Measurements from ENCODE around the gene GNA12. TPM values are rescaled to one million over a fixed set of nuclear protein-coding genes. Genes with fewer than 3 reads are reported as not detected.

GNA12 gene, protein sequence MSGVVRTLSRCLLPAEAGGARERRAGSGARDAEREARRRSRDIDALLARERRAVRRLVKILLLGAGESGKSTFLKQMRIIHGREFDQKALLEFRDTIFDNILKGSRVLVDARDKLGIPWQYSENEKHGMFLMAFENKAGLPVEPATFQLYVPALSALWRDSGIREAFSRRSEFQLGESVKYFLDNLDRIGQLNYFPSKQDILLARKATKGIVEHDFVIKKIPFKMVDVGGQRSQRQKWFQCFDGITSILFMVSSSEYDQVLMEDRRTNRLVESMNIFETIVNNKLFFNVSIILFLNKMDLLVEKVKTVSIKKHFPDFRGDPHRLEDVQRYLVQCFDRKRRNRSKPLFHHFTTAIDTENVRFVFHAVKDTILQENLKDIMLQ
- 35.5 and 41.2 TPM in 2 replicates for total RNA-seq (2021)
- percentile 76 among the genes with signal in this experiment for Bru-seq, nascent RNA
- BruChase-seq, experiment 1, labeled RNA remaining after a 2-hour chase, result percentile 73 among the genes with signal in this experiment
- BruChase-seq, experiment 2, labeled RNA remaining after a 6-hour chase, result percentile 78 among the genes with signal in this experiment
- long read RNA-seq, full-length matches to known transcripts, result 141 of 182 reads
- long read RNA-seq, partial matches to known transcripts, result 1 of 182 reads
- long read RNA-seq, other reads (novel, unspliced or antisense), result 40 of 182 reads

GRCh38 chr7:2844153-2845033, at the start of gene GNA12:
TSS of gene GNA12 (minus strand) at chr7:2844308. CDS start at chr7:2844161, 147 bp downstream.
- Histone ChIP-seq H3K27me3 (replicated peaks; ENCODE audit: insufficient read depth, low read depth, low read length, poor library complexity) (no peaks in the 10 kb centered on the region), H3K36me3 (ENCODE audit: insufficient read depth, low read length, poor library complexity, severe bottlenecking) (no peaks in the 10 kb centered on the region), H3K27ac (ENCODE audit: low read depth, low read length, poor library complexity, severe bottlenecking) (peak within 1 kb of the TSS; percentile 14), H3K4me3 (ENCODE audit: low read depth, low read length, poor library complexity, severe bottlenecking) (peak within 1 kb of the TSS; percentile 56), H3K4me1 (ENCODE audit: insufficient read depth, low read length, poor library complexity, severe bottlenecking) (no peaks in the 10 kb centered on the region), H3K9me3 (ENCODE audit: low read depth, low read length, poor library complexity, severe bottlenecking) (no peaks in the 10 kb centered on the region)
- ChIA-PET CTCF (interaction anchor here (0.6 kb wide), 1 partner anchor 289 kb away, joined by 11 read pairs; no protein-coding TSS in a partner anchor), POLR2A (ENCODE audit: low non-redundant PET) (no interaction called here)
- peak; percentile 99 for DNase-seq (ENCODE audit: low spot score)
- intact Hi-C loops (cut with micrococcal nuclease; ENCODE audit: unreplicated experiment), result no loop called here
- TF ChIP-seq EZH2 (IDR thresholded peaks at IDR 0.05; ENCODE audit: borderline replicate concordance, low read depth, low read length, poor library complexity, severe bottlenecking), result no peak
- TF ChIP-seq, protein P1, sequence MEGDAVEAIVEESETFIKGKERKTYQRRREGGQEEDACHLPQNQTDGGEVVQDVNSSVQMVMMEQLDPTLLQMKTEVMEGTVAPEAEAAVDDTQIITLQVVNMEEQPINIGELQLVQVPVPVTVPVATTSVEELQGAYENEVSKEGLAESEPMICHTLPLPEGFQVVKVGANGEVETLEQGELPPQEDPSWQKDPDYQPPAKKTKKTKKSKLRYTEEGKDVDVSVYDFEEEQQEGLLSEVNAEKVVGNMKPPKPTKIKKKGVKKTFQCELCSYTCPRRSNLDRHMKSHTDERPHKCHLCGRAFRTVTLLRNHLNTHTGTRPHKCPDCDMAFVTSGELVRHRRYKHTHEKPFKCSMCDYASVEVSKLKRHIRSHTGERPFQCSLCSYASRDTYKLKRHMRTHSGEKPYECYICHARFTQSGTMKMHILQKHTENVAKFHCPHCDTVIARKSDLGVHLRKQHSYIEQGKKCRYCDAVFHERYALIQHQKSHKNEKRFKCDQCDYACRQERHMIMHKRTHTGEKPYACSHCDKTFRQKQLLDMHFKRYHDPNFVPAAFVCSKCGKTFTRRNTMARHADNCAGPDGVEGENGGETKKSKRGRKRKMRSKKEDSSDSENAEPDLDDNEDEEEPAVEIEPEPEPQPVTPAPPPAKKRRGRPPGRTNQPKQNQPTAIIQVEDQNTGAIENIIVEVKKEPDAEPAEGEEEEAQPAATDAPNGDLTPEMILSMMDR (conservative IDR thresholded peaks at IDR 0.05; ENCODE audit: low read depth, low read length), result no peak
- BruUV-seq (replicated peaks), result no TSS peak

DNA sequence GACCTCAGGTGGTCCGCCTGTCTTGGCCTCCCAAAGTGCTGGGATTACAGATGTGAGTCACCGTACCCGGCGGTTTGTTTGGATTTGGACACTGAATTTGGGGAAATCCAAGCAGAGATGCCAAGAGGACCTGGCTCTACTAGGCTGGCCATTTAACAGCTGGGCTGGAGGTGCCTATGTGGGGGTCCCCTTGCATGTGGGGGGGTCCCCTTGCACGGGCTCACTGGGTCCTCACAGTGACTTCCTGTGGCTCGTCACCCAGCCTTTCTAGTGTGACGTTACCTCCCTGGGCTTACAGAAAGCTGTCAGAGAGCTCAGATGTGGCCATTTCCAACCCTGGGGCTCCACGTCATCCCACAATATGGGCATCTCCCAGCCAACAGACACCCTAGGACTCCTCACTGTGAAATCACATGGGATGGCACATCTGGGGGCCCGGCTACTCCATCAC, 49.3 kb upstream of the GNA12 start:
- POLR2A ChIA-PET (ENCODE audit: low non-redundant PET), result no interaction called here
- intact Hi-C loops (cut with micrococcal nuclease; ENCODE audit: unreplicated experiment), result no loop called here
- Histone ChIP-seq H3K27ac (ENCODE audit: low read depth, low read length, poor library complexity, severe bottlenecking) (no peak overlapping the region), H3K27me3 (replicated peaks; ENCODE audit: insufficient read depth, low read depth, low read length, poor library complexity) (no peaks in the 10 kb centered on the region), H3K36me3 (ENCODE audit: insufficient read depth, low read length, poor library complexity, severe bottlenecking) (no peaks in the 10 kb centered on the region), H3K4me3 (ENCODE audit: low read depth, low read length, poor library complexity, severe bottlenecking) (no peak overlapping the region), H3K4me1 (ENCODE audit: insufficient read depth, low read length, poor library complexity, severe bottlenecking) (peaks cover 5% of the 10 kb centered on the region), H3K9me3 (ENCODE audit: low read depth, low read length, poor library complexity, severe bottlenecking) (no peaks in the 10 kb centered on the region)
- no TSS peak for BruUV-seq (replicated peaks)
- TF ChIP-seq EZH2 (IDR thresholded peaks at IDR 0.05; ENCODE audit: borderline replicate concordance, low read depth, low read length, poor library complexity, severe bottlenecking), result no peak
- TF ChIP-seq, protein P1 (conservative IDR thresholded peaks at IDR 0.05; ENCODE audit: low read depth, low read length), result no peak
- no peak for DNase-seq (ENCODE audit: low spot score)
- CTCF ChIA-PET, result interaction anchor here (0.6 kb wide), 2 partner anchors 9 to 829 kb away, joined by 4 to 7 read pairs; no protein-coding TSS in a partner anchor

DNA sequence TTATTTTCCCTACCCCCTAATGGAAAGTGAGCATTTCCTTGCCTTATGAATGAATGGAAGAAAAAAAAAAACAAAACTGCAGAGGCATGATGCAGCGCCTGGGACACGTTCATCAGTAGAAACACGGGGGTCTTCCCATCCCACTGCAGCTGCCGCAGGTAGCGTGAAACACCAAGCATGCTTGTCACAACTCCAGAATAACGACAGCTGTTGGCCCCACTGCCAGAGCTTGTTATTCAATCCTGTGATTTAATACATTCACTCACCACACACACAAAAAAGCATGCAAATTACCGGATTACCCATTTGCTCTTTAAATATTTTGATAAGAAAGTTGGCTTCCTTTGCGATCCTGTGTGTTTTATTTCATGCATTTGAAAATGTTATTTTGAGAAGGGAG, 48.4 kb upstream of the GNA12 start:
- ChIA-PET POLR2A (ENCODE audit: low non-redundant PET) (no interaction called here), CTCF (interaction anchor here (0.6 to 0.7 kb wide), 2 partner anchors 27 to 1562 kb away, joined by 3 read pairs; no protein-coding TSS in a partner anchor)
- TF ChIP-seq EZH2 (IDR thresholded peaks at IDR 0.05; ENCODE audit: borderline replicate concordance, low read depth, low read length, poor library complexity, severe bottlenecking), result no peak
- TF ChIP-seq, protein P1 (conservative IDR thresholded peaks at IDR 0.05; ENCODE audit: low read depth, low read length), result no peak
- Histone ChIP-seq H3K4me1 (ENCODE audit: insufficient read depth, low read length, poor library complexity, severe bottlenecking) (peaks cover 5% of the 10 kb centered on the region), H3K4me3 (ENCODE audit: low read depth, low read length, poor library complexity, severe bottlenecking) (no peak overlapping the region), H3K36me3 (ENCODE audit: insufficient read depth, low read length, poor library complexity, severe bottlenecking) (no peaks in the 10 kb centered on the region), H3K27ac (ENCODE audit: low read depth, low read length, poor library complexity, severe bottlenecking) (no peak overlapping the region), H3K27me3 (replicated peaks; ENCODE audit: insufficient read depth, low read depth, low read length, poor library complexity) (no peaks in the 10 kb centered on the region), H3K9me3 (ENCODE audit: low read depth, low read length, poor library complexity, severe bottlenecking) (no peaks in the 10 kb centered on the region)
- no TSS peak for BruUV-seq (replicated peaks)
- intact Hi-C loops (cut with micrococcal nuclease; ENCODE audit: unreplicated experiment), result no loop called here
- DNase-seq (ENCODE audit: low spot score), result peak; percentile 50

Measured in A673 (cell line).